Activated CD4-positive, CD25-positive, alpha-beta regulatory T cell treated with anti-CD3 and anti-CD28 coated beads, Interleukin-2, amount 50 U/mL, for 24 hours (primary cell): ENCODE results near the gene NOS1AP.
"Not testable (repeated sequence)": the region's sequence is repeated elsewhere in the genome, so short reads cannot be mapped to it uniquely, and the experiment has no call there.

Experiments used
- ATAC-seq, 2 donors: fragments of 150-1000 bp; cut with Tn5 transposase; one replicate each; pipeline ENCODE4 v1.10.0; 2021; ENCODE audit warnings: mild to moderate bottlenecking in 1 of 2, moderate library complexity in 1 of 2

Gene NOS1AP

DNA sequence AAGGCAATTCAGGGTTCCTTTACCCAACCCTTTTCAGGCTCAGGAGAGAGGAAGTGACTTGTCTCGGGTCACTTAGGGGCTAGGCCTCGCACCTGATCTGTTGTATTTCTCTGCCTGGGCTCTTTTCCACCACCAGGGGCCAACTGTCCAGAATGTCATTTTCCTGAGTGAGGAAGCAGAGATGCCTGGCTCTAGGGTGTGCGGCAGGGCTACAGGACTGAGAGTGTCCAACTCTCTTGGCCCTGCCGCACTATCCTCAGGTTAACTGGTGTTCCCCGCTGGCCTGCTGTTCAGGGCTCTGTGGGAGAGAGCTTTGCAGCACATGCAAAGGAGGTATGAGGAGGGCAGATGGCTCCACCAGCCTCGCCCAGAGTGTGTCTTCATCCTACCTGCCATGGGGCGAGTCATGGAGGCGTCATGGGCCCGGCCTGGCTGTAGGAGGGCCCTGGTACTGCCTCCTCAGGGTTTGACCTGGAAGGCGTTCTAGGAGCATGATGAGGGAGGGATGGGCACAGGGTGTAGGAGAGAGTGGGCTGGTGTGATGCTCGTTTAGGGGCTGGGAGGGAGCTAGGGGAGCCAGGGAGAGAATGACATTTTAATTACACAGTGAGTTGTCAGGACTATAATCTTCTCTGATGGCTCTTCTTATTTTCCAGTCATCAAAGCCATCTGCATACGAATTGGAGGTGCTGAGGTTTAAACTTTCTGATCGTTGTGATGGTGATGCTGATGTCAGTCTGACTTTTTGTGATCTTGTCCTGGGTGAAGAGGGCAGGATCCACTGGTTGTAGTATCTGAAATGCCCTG is 128.3 kb downstream of the NOS1AP start:
- no peak for ATAC-seq

DNA sequence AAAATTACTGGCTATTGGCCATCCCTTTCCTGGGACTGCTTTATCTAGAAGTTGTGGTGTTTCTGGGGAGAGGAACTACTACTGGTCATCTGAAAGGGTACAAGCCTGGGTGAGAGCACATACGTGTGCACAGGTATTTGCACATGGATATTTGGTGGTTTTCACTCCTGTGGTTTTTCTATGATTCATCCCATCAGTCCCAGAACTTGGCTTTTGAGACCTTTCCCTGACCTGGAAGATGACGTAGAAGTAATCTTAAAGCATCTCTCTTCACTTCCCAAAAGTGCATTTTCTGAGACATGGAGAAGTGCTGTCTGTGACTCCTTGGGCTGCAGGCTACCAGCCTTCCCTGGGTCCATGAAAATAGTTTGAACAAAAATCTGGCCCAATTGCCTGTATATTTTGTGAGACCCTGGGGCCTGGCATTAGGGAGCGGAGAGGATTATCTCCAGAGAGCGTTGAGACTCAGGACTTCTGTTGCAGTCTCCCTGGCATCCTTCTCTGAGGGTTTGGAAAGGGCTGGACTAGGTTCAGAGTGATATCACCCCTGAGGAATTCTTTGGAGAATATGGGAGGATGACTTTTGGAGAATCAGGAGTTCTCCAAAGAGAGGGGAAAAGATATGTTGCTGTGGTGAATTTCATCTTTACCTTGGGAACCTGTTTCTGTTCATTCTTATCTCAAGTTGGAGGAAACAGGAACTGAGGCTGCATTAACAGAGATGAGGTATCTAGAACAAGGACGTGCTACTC is 130.8 kb downstream of the NOS1AP start:
- ATAC-seq: no peak

DNA sequence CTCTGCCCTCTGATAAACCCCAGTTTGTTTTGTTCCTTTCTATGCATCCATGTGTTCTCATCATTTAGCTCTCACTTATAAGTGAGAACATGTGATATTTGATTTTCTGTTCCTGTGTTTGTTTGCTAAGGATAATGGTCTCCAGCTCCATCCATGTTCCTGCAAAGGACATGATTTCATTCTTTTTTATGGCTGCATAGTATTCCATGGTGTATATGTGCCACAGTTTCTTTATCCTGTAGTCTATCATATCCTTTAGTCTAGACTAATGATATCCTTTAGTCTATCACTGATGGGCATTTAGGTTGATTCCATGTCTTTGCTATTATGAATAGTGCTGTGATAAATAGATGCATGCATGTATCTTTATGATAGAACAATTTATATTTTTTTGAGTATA is 131.6 kb downstream of the NOS1AP start:
- not testable (repeated sequence) for ATAC-seq

DNA sequence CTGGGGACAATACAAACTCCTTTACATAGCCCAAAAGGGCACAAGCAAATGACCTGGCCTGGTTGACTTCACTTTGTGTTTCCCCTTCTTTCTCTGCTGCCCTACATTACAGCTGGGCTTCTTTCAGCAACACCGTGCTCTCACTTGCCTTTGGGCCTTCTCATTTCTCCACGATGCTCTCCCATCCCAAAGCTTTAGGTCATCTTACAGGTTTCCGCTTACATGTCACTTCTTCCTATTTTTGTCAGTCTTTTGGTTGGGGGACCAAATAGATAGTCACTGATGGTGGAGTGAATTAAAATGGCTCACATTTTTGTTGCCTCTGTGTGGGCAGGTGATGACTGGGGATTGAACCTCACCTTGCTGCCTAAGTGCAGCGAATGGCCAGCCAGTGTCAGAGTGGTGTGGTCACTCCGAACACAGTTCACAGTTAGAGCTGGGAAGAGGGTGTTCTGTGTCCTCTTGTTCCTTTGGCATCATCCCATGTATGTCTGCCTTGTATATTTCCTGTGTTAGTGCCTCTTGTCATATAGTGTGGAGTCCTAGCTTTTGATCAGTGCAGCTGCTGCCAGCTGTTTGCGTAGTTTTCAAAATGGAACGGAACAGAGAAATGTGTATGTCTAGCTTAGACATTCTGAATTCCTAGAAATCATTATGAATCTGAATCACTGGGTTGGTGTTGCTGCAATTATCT is 134.8 kb downstream of the NOS1AP start:
- no peak for ATAC-seq

DNA sequence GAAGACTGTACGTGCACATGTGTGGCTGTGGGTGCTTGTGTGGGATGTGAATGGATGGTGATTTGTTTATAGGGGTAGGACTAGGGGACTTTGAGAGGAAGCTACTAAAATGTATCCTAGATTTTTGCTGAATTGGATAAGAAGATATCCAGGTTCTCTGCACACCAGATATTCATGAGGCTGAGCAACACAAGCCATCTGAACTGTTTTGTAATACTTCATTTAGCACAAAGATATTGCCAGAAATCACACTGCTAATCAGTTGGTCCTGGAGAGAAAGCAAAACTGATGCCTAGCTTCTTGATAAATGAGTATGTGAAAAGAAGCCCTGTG is 135.3 kb downstream of the NOS1AP start:
- ATAC-seq: no peak

DNA sequence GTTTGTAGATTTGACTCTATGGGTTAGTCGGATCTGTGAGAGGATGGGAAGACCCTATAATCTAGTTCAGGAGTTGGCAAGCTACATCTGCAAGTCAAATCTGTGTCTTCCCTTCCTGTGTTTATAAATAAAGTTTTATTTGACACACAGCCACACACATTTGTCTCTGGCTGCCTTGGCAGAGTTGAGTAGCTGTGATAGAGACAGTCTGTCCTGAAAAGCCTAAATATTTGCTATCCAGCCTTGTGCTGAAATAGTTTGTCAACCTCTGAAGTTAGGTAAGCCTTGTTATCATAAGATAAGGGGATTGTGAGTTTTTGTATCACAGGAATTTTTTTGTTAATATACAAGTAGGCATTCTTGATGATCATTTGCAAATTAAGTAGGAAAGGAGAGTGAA is 136.8 kb downstream of the NOS1AP start:
- no peak for ATAC-seq

DNA sequence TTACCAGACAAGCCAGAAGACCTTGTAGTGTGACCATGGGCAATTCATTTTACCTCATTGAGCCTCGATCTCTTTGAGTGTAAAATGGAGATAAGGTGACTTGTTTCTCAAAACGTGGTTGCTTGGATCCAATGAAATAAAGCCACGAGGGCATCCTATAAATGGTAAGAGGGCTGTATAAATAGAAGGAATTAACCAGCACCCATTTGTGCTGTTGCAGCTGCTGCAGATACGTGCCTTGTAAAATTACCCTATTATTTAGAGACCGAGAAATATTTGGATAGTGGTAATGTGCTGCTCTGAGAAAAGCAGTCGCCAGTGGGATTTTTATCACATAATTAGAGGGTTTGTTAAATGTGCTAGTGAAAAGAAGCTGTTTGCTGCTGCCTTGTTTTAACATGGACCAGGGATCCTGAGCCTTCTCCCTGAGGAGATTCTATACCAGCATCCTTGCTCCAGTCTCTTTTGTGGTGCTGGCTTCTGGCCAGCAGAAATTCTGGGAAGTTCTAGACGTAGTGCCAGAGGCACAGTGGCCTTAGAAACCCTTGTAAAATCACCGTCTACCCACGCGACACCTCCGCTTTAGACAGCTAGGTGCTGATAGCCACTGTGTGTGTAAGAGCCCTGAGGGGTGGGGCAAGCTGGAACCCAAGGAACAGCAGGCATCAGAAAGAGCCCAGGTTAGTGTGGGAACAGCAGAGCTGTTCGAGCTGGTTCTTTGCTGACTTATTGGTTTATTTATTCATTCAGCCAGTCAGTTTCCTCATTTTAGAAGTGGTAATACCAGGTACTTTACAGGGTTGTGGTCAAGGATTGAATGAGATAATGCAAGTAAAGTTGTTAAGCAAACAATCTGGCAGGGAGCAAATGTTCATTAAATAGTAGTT is 137.5 kb downstream of the NOS1AP start:
- ATAC-seq: no peak

DNA sequence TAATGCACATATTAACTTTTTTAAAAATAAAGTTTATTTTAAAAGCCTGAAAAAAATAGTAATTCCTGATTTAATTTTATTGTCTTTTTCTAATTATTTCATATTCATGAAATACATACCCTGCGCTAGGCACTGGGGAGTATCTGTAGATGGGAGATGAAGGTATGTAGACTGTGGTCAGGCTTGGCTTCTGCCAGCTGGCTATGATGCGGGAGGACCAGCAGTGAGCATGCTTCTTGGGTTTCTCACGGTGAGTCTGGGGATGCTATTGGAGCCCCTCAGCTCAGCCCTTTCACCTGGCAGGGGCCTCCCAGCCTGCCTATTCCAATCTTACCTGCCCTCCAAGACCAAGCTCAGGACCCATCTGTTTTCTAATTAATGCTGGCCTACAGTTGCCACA is 138.4 kb downstream of the NOS1AP start:
- no peak for ATAC-seq

DNA sequence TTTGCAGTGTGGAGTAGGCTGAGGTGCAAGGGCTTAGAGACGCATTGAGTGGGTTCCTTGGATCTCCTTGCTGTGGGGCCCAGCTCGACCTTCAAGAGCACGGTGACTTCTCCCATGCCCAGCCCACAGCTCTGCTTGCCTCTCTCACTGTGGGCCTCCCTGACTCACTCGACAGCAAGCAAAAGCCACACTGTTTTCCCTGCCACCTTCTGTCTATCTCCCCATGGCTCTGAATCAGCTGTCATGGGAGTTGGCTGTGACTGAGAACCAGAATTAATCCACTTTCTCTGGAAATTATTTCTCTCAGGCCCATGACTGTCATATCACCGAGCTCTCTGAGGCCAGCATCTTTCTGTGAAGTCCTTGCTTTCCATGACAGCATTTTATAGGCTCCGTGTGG is 140.7 kb downstream of the NOS1AP start:
- ATAC-seq: no peak

DNA sequence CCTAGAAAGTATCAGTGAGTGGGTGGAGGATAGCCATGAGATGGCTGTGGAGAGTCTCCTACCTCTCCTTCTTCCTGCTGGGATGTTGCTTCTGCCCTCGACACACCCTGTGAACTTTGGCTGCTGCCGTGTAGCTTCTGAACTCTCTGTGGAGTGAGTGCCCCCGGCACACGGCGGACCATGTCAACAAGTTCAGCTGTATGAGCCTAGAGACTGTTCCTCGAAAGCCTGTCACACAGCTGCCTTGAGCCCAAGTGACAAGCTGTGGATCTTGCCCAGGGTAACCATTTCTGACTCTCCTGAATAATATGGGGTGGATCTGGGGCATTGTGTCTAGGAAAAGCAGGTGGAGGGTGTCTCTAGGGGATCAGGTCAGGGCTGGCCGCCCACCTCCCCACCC is 143.2 kb downstream of the NOS1AP start:
- no peak for ATAC-seq

DNA sequence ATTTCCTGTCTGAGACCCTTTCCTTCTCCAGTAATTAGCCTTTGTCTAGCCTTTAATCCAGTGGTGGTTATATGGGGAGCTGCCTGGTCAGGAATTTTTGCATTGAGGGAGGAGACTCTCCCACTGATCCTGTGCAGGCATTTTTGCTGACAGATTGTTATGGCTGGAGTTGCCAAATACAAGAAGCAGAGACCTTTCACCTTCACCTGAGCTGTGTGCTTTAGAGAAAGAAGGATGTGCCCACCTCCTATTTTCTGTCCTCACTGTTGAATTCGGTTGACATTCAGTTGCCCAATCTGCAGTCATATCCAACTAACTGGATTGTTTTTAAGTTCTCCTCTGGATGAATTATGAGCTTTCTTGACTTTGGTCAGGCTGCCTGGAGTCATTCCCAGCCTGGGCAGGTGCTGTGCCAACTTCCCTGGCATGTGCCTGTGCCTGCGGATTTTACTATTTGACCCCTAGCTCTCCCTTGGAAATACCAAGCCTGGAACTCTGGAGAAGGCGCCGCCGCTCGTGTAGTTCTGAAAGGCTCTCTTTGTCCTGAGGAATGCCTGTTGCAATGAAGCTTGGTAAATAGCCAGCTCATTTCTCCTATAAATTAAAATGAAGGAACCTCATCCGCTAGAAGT is 143.9 kb downstream of the NOS1AP start:
- ATAC-seq: no peak

DNA sequence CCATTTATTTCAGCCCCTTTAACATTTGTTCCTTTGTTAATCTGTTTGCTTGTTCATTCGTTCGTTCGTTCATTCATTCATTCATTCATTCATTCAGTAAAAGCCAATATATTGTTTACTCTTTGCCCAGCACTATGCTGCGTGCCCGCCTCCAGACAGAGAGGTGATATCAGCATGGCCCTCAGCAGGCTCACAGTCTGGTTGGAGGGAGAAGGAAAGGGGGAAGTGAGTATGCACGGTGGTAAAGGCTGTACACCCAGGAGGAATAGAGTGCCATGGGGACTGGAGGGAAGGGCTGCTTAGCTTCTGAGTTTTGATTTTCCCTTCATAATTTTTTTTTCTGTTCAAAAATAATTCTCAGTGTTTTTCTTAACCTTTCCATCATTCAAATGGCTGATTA is 144.7 kb downstream of the NOS1AP start:
- no peak for ATAC-seq

DNA sequence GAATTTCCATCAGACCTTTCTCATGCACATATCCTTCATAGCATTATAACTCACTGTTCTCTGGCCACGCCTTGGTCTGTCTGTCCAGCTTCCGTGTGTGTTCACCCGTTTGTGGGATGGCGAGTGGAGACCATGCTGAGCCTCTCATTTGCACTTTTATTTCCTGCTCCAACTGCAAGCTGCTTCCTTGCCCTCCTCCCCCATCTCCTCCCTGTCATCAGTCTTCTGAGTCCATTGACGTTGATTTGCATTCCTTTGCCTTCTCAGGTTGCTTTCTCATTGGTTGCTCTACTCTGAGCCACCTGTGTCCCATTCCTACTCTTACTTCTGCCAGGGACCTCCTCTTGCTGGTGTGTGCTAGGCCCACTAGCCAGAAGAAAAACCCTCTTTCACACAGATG is 146.4 kb downstream of the NOS1AP start:
- no peak for ATAC-seq

DNA sequence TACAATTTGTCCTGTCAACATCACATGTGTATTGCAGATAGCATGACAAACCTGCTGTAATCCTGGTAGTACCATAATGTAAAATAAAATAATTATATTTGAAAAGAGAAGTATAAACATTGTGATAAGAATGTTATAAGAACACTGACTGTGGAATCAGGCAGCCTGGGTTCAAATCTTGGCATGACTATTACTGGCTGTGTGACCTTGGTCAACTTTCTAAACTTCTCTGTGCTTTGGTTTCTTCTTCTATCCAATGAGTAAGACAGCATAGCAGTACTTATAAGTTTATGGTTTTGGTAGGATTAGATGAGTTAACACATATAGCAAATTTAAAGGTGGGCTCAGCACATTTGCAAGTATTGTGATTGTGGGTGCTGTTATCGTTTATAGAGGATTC is 147.1 kb downstream of the NOS1AP start:
- ATAC-seq: no peak

DNA sequence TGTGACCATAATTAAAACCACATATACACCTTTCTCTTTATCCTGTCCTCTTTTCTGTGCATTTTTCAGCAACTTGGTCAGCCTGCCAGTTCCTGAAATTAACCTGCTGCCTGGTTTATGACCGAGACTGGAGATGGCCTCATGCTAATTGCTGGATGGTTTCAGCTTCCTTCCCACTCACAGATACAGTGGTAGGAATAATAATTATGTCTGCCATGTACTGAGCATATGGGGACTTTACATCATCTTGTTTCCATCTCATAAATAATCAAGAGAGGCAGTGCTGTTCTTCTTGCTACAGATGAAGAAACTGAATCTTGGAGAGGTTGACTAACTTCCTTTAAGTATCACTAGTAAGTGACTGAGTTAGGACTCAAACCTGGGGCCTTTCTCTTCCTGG is 148.2 kb downstream of the NOS1AP start:
- no peak for ATAC-seq

DNA sequence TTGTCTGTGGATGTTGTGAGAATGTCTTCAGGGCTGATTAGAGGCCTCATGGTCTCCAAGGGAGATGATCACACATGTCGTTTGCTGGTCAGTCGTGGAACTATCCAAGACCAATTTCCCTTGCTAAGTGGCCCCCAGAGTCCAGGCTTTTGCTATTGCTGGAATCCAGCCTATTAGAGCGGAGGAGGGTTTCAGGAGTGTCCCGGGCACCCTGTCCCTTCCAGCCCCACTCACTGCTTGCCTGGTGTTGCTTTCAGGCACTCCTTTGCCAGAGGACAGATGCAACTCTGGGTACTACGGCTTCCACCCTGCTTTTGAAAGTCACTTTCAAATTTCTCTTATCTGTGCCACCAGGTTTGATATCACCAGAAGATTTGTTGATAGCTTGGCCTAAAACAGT is 149.1 kb downstream of the NOS1AP start:
- ATAC-seq: no peak

DNA sequence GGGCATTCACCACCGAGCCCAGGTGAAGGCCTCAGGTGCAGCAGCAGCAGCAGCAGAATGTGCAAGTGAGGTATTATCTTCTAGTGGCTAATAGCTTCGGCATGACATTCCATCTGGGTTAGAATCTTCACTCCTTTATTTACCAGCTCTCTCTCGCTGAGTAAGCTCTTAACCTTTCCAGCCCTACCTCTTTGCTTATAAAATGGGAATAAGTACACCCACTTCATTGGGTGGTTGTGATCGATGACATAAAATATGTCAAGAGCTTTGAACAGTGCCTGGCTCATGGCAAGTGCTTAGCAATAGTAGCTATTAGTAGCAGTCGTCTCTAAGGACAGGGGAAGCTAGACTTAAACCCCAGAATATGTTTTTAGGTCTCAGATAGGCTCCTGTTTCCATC is 149.5 kb downstream of the NOS1AP start:
- no peak for ATAC-seq

DNA sequence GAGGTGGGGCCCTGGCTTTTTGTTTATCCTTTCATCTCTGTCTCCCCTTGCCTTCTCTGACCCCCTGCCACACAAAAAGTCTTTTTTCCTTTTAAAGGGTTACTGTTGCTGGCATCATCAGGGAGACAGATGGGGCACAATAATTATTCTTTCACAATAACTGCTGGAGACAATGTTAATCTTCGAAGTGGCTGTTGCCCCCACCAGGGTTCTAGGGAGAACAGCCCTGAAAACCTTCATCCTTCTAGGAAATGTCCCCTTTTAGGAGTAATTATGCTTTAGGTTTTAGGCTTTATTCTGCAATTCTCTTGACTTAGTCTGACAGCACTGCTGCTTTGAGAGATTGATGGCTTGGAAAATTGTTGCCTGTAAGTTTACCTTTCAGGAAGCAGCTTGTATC is 150.0 kb downstream of the NOS1AP start:
- no peak for ATAC-seq

DNA sequence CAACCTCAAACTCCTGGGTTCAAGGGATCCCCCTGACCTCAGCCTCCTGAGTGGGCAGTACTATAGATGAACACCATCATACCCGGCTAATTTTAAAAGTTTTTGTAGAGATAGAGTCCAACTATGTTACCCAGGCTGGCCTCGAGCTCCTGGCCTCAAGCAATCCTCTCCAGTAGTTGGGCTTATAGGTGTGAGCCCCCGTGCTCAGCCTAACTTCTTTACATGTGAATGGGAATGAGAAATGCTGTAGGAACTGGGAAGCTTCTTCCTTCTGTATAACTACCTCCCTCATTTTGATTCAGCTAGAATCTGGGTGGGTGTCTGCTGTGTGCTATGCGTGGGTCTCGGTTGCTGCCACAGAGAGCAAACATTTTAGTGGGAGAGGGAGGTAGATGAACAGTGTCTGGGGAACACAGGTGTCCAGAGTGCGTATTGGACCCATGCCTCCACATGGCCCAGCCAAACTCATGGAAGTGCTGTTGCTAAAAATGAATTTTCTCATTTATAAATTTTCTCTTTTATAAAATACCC is 150.6 kb downstream of the NOS1AP start:
- ATAC-seq: no peak

DNA sequence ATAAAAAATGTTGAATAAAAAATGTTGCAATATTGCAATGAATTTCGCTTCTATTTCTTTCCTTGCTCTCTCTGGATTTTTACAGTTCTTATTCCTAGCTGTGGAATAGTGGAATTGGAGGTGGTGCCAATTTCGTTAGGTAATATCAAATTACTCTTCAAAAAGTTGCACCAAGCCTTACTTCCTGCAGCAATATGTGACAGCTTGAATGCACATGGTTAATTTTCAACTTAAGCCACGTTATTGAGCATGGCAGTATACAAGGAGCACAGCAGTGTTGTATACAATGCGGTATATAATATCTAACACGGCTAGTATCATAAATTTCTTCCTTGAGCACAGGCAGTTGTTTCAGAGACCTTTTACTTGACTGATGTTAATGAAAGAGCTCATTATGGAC is 152.5 kb downstream of the NOS1AP start:
- no peak for ATAC-seq

DNA sequence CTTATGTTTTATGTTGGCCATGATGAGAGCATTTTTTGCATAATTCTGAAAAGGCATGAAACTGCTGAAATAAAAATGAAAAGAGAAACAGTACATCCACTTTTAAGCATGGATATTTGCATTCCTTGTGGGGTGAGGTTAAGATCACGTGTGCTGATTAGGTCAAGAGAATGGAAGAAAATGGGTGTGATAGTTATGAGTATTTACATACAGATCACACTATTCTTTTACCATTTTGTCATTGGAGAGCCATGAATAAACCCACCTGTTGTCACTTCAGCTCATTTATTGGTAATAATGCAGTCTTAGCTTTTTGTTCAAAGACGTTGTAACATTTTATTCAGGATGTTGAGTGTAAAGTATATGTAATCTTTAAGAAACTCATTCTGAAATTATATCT is 153.2 kb downstream of the NOS1AP start:
- no peak for ATAC-seq

DNA sequence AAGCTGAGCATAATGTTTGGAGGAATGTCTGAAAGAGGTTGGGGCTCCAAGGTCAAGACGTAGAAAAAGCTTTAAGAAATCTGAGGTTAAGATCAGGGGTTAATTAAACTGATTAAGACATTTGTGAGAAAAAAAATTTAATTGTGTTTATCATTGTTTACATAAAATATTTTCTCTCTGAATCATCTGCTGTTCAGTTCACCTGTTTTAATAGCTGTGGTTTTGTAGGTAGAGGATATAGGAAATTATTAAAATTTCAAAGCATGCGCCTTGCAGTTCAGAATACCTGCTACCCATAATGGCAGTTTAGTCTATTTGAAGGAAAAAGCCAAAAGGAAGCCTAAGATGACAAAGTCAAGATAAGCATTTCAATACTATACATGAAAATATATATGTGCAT is 154.0 kb downstream of the NOS1AP start:
- no peak for ATAC-seq
